ENCODE measurements around the gene TRNAU1AP. TPM values are rescaled to one million over a fixed set of nuclear protein-coding genes. Genes with fewer than 3 reads are reported as not detected.
A peak's percentile ranks its signal among the peaks of the same experiment; 100 is the strongest.
"Not testable (repeated sequence)": the region's sequence is repeated elsewhere in the genome, so short reads cannot be mapped to it uniquely, and the experiment has no call there.

Gene TRNAU1AP
- polyA plus RNA-seq, 1 experiment: 29.4 TPM

DNA sequence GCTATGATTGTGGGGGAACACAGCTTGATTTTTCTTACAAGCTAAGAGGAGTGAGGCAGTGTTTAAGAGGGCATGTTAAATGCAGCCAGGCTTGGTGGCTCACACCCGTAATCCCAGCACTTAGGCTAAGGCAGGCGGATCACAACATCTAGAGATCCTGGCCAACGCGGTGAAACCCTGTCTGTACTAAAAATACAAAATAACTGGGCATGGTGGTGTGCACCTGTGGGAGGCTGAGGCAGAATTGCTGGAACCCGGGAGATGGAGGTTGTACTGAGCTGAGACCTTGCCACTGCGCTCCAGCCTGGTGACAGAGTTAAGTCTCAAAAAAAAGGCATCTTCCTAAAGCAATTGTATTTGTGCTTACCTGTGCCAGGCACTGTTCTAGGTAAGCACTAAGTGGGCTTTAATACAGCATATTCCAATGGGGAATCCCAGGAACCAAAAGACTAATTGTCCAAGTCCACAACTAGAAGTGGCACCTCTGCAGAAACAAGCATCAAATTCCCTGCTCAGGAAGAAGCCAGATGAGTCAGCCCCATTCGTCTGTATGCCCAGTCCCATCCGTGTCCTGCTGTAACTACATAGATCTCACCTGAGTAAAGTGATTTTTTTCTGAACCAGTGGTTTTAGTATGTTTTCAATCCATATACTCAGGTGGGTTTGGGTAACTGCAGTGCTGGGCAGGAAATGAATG is 42.5 kb upstream of the TRNAU1AP start:
- Histone ChIP-seq H3K27ac (ENCODE audit: low read depth, low read length) (peak overlapping the region; percentile 85), H3K9me3 (ENCODE audit: control insufficient read depth, insufficient read depth, low read length) (no peaks in the 10 kb centered on the region), H3K27me3 (ENCODE audit: control insufficient read depth, insufficient read depth, low read length) (no peaks in the 10 kb centered on the region), H3K4me3 (ENCODE audit: low read depth, low read length) (peak overlapping the region; percentile 95)
- DNase-seq (ENCODE audit: low read depth, low spot score): no peak
- ChIA-PET POLR2A (interaction anchor here (0.6 to 7.5 kb wide), 10 partner anchors 8 to 275 kb away, joined by 3 to 46 read pairs (median 5); partner anchors contain the start of gene ATP5IF1), CTCF (interaction anchor here (2.9 kb wide), 1 partner anchor 92 kb away, joined by 8 read pairs; no protein-coding TSS in a partner anchor)
- TF ChIP-seq CTCF (IDR thresholded peaks at IDR 0.05; ENCODE audit: low read depth, low read length): no peak

DNA sequence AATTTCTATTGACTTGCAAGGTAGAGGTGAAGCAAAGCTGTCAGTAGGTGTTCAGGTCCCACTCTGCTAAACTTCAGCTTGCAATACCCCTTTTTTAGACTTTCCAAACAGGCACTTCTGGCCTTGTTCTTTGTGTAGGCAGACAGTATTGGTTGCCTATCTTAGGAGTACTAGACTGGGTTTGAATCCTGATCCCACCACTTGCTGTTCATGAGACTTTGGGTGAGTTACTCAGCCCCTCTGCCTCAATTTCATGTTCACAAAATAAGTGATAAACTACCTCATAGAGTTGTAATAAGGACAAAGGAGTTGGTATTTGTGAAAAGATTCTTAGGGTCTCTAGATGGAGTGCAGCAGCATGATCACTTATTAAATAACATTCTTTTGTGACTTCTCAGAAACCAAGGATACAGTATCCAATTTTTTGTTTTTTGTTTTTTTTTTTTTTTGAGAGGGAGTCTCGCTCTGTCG is 41.9 kb upstream of the TRNAU1AP start:
- Histone ChIP-seq H3K27ac (ENCODE audit: low read depth, low read length) (peak overlapping the region; percentile 85), H3K9me3 (ENCODE audit: control insufficient read depth, insufficient read depth, low read length) (no peaks in the 10 kb centered on the region), H3K4me3 (ENCODE audit: low read depth, low read length) (no peak overlapping the region), H3K27me3 (ENCODE audit: control insufficient read depth, insufficient read depth, low read length) (no peaks in the 10 kb centered on the region)
- no peak for TF ChIP-seq CTCF (IDR thresholded peaks at IDR 0.05; ENCODE audit: low read depth, low read length)
- DNase-seq (ENCODE audit: low read depth, low spot score): no peak
- POLR2A ChIA-PET: interaction anchor here (0.6 to 7.5 kb wide), 6 partner anchors 71 to 226 kb away, joined by 3 to 46 read pairs (median 4); partner anchors contain the start of gene YTHDF2
- CTCF ChIA-PET: no interaction called here

- Histone ChIP-seq H3K4me3 (ENCODE audit: low read depth, low read length) (no peak overlapping the region), H3K27ac (ENCODE audit: low read depth, low read length) (peak overlapping the region; percentile 11), H3K9me3 (ENCODE audit: control insufficient read depth, insufficient read depth, low read length) (no peaks in the 10 kb centered on the region), H3K27me3 (ENCODE audit: control insufficient read depth, insufficient read depth, low read length) (no peaks in the 10 kb centered on the region)
- no peak for DNase-seq (ENCODE audit: low read depth, low spot score)
- POLR2A ChIA-PET: interaction anchor here (0.7 to 7.5 kb wide), 4 partner anchors 70 to 263 kb away, joined by 4 to 46 read pairs (median 8); partner anchors contain the start of gene MED18
- CTCF ChIA-PET: interaction anchor here (1.3 to 2.4 kb wide), 2 partner anchors 152 to 263 kb away, joined by 3 to 7 read pairs; no protein-coding TSS in a partner anchor
- no peak for TF ChIP-seq CTCF (IDR thresholded peaks at IDR 0.05; ENCODE audit: low read depth, low read length)
Measured at GRCh38 chr1:28512058-28512611, 40.8 kb upstream of the TRNAU1AP start.

DNA sequence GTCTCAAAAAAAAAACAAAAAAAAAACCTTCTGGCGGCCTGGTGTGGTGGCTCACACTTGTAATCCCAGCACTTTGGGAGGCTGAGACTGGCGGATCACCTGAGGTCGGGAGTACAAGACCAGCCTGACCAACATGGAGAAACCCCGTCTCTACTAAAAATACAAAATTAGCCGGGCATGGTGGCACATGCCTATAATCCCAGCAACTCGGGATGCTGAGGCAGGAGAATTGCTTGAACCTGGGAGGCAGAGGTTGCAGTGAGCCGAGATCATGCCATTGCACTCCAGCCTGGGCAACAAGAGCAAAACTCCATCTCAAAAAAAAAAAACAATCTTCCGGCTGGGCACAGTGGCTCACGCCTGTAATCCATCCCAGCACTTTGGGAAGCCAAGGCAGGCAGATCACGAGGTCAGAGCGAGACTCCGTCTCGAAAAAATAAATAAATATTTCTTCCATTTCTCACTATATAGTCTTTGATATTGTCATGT is 38.4 kb upstream of the TRNAU1AP start:
- CTCF ChIA-PET: interaction anchor here (2.4 kb wide), 1 partner anchor 266 kb away, joined by 7 read pairs; no protein-coding TSS in a partner anchor
- not testable (repeated sequence) for DNase-seq (ENCODE audit: low read depth, low spot score)

GRCh38 chr1:28516518-28516956 is 36.3 kb upstream of the TRNAU1AP start:
- H3K9me3 ChIP-seq (ENCODE audit: control insufficient read depth, insufficient read depth, low read length): no peaks in the 10 kb centered on the region
- no peak overlapping the region for H3K27ac ChIP-seq (ENCODE audit: low read depth, low read length)
- ChIA-PET CTCF (interaction anchor here (0.7 to 3.6 kb wide), 6 partner anchors 8 to 518 kb away, joined by 3 to 57 read pairs (median 6); no protein-coding TSS in a partner anchor), POLR2A (interaction anchor here (0.6 to 7.5 kb wide), 8 partner anchors 37 to 350 kb away, joined by 3 to 46 read pairs (median 5); partner anchors contain the start of gene TRNAU1AP)
- no peaks in the 10 kb centered on the region for H3K27me3 ChIP-seq (ENCODE audit: control insufficient read depth, insufficient read depth, low read length)
- H3K4me3 ChIP-seq (ENCODE audit: low read depth, low read length): no peak overlapping the region
- TF ChIP-seq CTCF (IDR thresholded peaks at IDR 0.05; ENCODE audit: low read depth, low read length): no peak
- no peak for DNase-seq (ENCODE audit: low read depth, low spot score)

More for the DNA sequence above, 38.4 kb upstream of the TRNAU1AP start:
- H3K4me3 ChIP-seq (ENCODE audit: low read depth, low read length); H3K9me3 ChIP-seq (ENCODE audit: control insufficient read depth, insufficient read depth, low read length); H3K27ac ChIP-seq (ENCODE audit: low read depth, low read length); H3K27me3 ChIP-seq (ENCODE audit: control insufficient read depth, insufficient read depth, low read length): not testable (repeated sequence)
- POLR2A ChIA-PET: interaction anchor here (0.6 to 7.5 kb wide), 9 partner anchors 9 to 296 kb away, joined by 3 to 46 read pairs (median 4); partner anchors contain the start of gene RCC1
